SK-N-SH treated with all-trans-retinoic acid at 6 μM for 48 hours (cell line): ENCODE results near the gene ANKFN1.

Experiments
- PATZ1 ChIP-seq: fragments of 250-450 bp; sonication (Bioruptor Pico); IDR thresholded peaks from 2 replicates; pipeline ENCODE4 v1.8.0; 2020; ENCODE audit warnings: mild to moderate bottlenecking, moderate library complexity, borderline replicate concordance
- RARB ChIP-seq: fragments of 250-450 bp; sonication (Bioruptor Pico); IDR thresholded peaks from 2 replicates; pipeline ENCODE4 v1.8.0; 2021; ENCODE audit warnings: mild to moderate bottlenecking, moderate library complexity
- SNAI2 ChIP-seq: fragments of 250-450 bp; sonication (Bioruptor Pico); IDR thresholded peaks from 2 replicates; pipeline ENCODE4 v1.5.0; 2020; ENCODE audit warnings: mild to moderate bottlenecking, moderate library complexity
- TOX ChIP-seq: fragments of 250-450 bp; sonication (Bioruptor Pico); IDR thresholded peaks from 2 replicates; pipeline ENCODE4 v1.8.0; 2021; ENCODE audit warnings: mild to moderate bottlenecking, moderate library complexity, borderline replicate concordance
- ZFP3 ChIP-seq: fragments of 250-450 bp; sonication (Bioruptor Pico); IDR thresholded peaks from 2 replicates; pipeline ENCODE4 v1.5.0; 2020; ENCODE audit warnings: mild to moderate bottlenecking, moderate library complexity
- ZFP30 ChIP-seq: fragments of 450-650 bp; formaldehyde crosslinking; IDR thresholded peaks from 2 replicates; pipeline ENCODE4 v1.5.0; 2022; ENCODE audit warnings: mild to moderate bottlenecking, moderate library complexity

GRCh38 chr17:56182081-56182480 lies 28.8 kb downstream of the ANKFN1 start:
- TF ChIP-seq PATZ1, result no peak
- no peak for TF ChIP-seq ZFP3 (CRISPR knock-in tag)
- no peak for TF ChIP-seq TOX (CRISPR knock-in tag)
- no peak for TF ChIP-seq ZFP30 (CRISPR knock-in tag)
- no peak for TF ChIP-seq SNAI2 (CRISPR knock-in tag)
- no peak for TF ChIP-seq RARB (CRISPR knock-in tag)
